ENCODE measurements around the gene NXN.

DNA sequence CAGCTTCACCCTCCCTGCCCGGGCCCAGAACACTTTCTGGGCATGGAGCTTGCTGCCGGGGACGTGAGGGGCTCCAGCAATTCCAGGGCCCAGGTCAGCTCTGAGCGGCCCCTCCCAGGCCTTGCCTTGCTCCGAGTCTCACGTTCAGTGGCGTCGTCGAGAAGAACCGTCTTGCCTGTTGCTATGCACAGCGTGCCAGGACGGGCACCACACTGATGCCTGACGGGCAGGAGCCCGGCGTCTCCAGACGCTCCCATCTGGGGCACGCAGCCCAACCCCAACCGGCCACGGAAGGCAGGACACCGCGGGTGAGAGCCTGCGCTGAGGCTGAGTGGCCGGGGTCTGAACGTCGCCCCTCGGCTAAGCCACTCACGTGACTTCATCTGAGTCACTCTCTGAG is 44.5 kb upstream of the NXN start:
- no peak for TF ChIP-seq CTCF (IDR thresholded peaks at IDR 0.05; ENCODE audit: low read depth, low read length, poor library complexity, severe bottlenecking)
- no peak for TF ChIP-seq EZH2phosphoT487 (IDR thresholded peaks at IDR 0.05; ENCODE audit: borderline replicate concordance, low read length)
